ENCODE measurements around the gene ATRIP.
"Not testable (repeated sequence)": the region's sequence is repeated elsewhere in the genome, so short reads cannot be mapped to it uniquely, and the experiment has no call there.

The ATRIP gene

DNA sequence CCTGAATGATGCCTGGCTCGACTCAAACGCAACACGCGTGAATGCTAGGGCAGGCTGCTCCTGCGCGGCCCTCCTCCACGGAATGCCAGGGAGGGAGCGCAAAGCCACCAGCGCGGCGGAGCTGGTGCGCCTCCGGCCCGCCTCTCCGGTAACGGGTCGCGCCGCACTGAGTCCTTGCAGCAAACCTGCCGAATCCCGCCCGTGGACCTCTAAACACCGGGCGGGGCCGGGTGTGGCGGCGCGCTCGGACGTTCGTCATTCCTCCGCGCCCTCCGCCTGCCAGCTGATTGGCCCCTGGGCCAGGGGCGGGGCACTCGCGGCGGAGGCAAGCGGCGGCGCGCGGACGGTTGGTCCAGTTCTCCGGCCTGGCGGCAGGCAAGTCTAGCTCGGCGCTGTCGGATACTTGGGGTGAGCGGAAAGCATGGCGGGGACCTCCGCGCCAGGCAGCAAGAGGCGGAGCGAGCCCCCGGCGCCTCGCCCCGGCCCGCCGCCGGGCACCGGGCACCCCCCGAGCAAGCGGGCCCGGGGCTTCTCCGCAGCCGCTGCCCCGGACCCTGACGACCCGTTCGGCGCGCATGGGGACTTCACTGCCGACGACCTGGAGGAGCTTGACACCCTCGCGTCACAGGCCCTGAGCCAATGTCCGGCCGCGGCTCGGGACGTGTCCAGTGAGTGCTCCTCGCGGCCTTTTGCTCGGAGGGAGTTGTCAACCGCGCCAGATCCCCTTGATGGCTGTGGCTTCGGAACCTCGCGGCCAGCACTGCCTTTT, at the start of gene ATRIP:
Gene ATRIP, plus strand, starts transcription at position 313 of the 769 bp plus-strand sequence. Its CDS starts 109 bp downstream, at position 422.
- DNase-seq, result peak; percentile 95

- DNase-seq, result no peak
Observed at GRCh38 chr3:48397767-48398681, 48.5 kb upstream of the ATRIP start.

GRCh38 chr3:48398701-48399386, 47.7 kb upstream of the ATRIP start:
- no peak for DNase-seq

- DNase-seq, result no peak
Observed at GRCh38 chr3:48399387-48400172, 47.0 kb upstream of the ATRIP start.

- DNase-seq, result peak; percentile 78
Observed at GRCh38 chr3:48400824-48401433, 45.6 kb upstream of the ATRIP start.

GRCh38 chr3:48401434-48401901, 45.1 kb upstream of the ATRIP start:
- DNase-seq, result not testable (repeated sequence)

DNA sequence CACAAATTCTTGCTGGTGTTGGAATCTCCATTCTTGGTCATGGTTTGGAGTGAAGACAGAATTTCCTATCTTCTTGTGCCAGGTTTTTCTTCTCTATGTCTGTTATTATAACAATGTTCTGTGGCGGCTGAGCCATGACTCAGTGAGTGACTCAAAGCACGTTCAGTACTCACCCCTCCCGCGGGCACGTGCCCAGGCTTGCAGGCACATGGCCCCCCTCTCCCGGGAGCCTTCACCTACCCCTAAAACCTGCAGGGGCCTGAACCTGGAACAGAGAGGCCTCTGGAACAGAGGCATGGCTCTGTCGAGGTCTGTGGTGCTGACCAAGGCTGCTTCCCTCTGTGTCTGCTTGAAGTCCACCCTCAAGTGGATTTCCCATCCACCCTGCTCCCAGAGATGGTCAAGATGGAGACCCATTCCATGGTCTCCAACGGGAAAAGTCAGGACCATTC, 44.2 kb upstream of the ATRIP start:
- no peak for DNase-seq

DNA sequence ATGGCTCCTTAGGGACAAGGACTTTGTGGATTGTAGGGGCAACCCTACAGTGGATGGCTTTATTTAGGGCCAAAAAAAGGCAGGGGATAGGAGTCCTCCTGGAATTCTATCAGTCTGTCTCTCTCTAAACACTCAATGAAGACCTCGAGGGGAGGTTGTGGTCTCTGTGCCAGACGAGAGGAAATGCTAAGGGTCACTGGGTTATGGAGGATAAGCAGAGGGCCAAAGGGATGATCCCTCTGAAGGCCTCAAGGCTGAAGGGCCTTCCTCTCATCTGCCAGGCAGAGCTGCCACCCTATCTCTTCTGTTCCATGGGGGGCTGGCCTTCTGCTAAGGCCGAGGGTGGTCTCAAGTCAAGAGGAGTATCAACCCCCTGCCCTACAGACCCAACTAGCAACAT, 43.6 kb upstream of the ATRIP start:
- DNase-seq, result no peak

GRCh38 chr3:48403533-48404439, 42.8 kb upstream of the ATRIP start:
- no peak for DNase-seq

DNA sequence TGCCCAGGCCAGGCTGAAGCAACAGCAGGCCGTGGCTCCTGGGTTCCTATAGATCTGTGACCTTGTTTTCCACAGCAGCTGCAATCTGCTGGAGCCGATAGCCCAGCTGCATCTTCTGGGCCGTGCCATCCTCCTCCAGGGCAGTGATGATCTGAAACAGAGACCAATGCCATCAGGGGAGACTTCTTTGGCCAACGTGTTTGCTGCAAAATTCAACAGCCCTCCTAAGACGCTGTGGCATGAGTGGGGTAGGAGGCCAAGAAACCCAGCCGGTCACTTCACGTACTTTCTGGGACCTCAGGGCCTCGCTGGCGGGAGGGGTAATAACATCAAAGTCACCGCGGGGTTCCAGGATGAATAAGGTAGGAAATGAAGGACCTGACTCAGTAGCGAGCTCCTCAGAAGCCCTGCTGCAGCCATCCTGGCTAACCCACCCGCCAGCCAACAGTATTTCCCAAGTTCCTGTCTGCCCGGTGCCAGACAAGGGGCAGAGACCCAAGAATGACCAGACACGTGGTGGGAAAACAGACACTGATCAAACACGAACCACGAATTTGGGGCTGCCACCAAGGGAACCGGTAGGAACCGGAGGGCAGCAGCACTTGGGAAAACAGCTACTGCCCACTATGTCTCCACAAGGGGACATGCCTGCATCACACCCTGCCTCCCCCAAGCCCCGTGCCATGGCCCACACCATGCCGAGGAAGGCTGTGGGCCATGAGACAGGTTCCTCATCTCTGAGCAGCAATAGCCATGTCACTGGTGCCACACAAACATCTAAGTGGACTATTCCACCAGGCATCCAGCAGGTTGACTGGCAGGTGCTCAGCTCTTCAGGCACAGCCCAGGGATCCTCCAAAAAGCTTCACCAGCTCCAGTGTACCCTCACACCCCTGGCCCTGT, 41.8 kb upstream of the ATRIP start:
- no peak for DNase-seq

DNA sequence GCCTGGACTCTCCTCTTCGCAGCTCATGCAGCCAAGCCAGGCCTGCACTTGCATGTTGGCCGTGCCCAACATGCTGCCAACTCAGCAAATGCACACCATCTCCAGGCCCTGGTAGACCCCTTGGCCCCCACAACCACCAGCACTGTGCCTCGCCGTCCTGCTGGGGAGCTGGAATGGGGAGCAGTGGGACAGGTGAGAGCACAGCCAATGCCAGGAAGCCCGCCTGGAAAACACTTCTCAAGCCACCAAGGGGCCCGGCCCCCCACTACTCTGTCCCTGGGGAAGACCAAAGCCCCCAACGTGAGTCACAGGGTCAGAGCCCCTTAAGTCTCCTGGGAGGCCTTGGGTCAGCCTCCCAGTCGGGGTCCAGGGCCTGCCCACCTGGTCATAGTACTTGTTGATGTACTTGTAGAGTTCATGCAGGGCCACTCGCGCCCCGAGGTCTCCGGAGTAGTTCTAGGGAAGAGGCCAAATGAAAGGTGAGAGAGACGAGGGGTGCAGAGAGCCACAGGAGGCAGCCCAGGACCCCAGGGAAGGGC, 41.1 kb upstream of the ATRIP start:
- no peak for DNase-seq

GRCh38 chr3:48405971-48406370, 40.6 kb upstream of the ATRIP start:
- DNase-seq, result no peak

GRCh38 chr3:48406443-48407431, 39.8 kb upstream of the ATRIP start:
- no peak for DNase-seq

GRCh38 chr3:48407542-48408099, 38.9 kb upstream of the ATRIP start:
- no peak for DNase-seq

DNA sequence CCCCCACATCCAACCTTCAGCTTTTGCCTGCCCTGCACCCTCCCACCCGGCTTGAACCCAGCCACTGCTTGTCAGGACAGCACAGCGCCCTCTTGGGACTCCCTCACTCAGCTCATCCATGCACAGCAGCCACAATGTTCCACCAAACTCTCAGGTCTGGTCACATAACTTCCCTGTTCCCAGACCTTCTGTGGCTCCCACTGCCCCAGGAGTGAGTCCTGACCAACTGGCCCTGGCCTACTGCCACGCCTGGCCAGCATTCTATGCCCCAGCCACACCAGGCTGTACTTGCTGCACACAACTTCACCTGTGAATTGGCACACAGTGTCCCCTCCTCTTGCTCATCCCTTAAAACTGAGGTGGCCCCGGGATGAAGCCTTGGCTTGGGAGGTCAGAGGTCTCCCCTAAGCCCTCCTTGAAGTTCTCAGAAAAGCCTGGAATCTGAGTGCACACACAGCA, 37.7 kb upstream of the ATRIP start:
- no peak for DNase-seq

DNA sequence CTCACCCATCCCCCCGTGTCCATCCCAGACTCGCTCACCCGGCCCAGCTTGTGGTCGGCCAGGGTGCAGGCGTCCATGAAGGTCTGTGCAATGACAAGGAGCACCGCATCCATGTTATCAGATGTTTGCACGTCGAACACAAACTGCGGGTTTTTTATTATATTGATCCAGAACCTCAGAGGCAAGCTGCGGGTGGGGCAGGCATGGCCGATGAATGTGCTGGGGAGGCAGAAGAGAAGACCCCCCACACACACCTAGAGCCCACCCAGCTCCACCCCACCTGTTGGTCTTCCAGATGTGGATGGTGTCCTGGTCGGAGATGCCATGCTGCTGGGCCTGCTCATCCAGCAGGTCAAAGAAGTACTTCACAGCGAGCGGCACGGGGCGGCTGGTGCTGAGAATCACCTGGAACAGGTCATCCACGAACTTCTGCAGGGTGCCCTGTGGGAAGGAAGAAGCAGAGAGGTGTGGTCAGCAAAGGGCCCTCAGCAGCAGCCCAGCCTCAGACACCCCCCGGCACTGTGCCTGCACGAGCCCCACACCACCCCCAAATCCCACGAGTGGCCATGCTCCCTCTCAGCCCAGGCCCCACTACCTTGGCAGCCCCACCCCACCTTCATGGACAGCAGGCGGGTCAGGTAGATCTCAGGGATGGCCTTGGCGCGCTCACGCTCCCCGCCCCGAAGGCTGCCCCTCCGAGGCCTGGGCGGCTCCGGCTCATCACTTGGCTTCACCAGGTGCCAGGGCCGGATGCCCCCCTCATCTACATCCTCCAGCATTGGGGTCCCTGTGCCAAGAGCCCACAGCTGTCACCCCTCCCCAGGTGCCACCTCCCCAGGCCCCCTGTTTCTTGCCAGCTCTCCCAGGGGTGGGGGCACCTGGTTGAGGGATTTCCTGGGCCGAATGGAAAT, 37.0 kb upstream of the ATRIP start:
- no peak for DNase-seq
